Activated CD8-positive, alpha-beta memory T cell treated with anti-CD3 and anti-CD28 coated beads for 4 hours (primary cell): Measurements from ENCODE around the gene RAD51B.

Experiments
- DNase-seq, 2 donors: peaks; one replicate each; pipeline ENCODE4 v3.0.0-alpha.2; 2020; ENCODE audit warnings: low read depth in 2 of 2

The RAD51B gene

GRCh38 chr14:67835596-67835995, 16.0 kb downstream of the RAD51B start:
- no peak for DNase-seq

GRCh38 chr14:67837011-67837624, 17.5 kb downstream of the RAD51B start:
- peak in 1 of 2 donors; percentile 27 for DNase-seq

- DNase-seq, result no peak
Measured at GRCh38 chr14:67846029-67846610, 26.5 kb downstream of the RAD51B start.

GRCh38 chr14:67850066-67850830, 30.7 kb downstream of the RAD51B start:
- DNase-seq, result no peak

GRCh38 chr14:67851785-67852410, 32.3 kb downstream of the RAD51B start:
- DNase-seq, result no peak

GRCh38 chr14:67852926-67853604, 33.5 kb downstream of the RAD51B start:
- DNase-seq, result no peak

GRCh38 chr14:67853715-67854114, 34.1 kb downstream of the RAD51B start:
- no peak for DNase-seq

GRCh38 chr14:67856827-67857226, 37.2 kb downstream of the RAD51B start:
- DNase-seq, result no peak

GRCh38 chr14:67857778-67858350, 38.3 kb downstream of the RAD51B start:
- no peak for DNase-seq

GRCh38 chr14:67859169-67859749, 39.7 kb downstream of the RAD51B start:
- DNase-seq, result no peak

GRCh38 chr14:67863223-67863622, 43.6 kb downstream of the RAD51B start:
- DNase-seq, result no peak

GRCh38 chr14:67875175-67876006, 55.8 kb downstream of the RAD51B start:
- no peak for DNase-seq

GRCh38 chr14:67879026-67879425, 59.4 kb downstream of the RAD51B start:
- no peak for DNase-seq

- no peak for DNase-seq
Measured at GRCh38 chr14:67881225-67881624, 61.6 kb downstream of the RAD51B start.

GRCh38 chr14:67882986-67883555, 63.5 kb downstream of the RAD51B start:
- no peak for DNase-seq

- DNase-seq, result no peak
Measured at GRCh38 chr14:67883717-67884116, 64.1 kb downstream of the RAD51B start.

- DNase-seq, result no peak
Measured at GRCh38 chr14:67886191-67886590, 66.6 kb downstream of the RAD51B start.

GRCh38 chr14:67887478-67887877, 67.9 kb downstream of the RAD51B start:
- no peak for DNase-seq

GRCh38 chr14:67889455-67889854, 69.9 kb downstream of the RAD51B start:
- no peak for DNase-seq

GRCh38 chr14:67892466-67893100, 73.0 kb downstream of the RAD51B start:
- DNase-seq, result no peak
